ENCODE results near the gene PPID. TPM values are rescaled to one million over a fixed set of nuclear protein-coding genes. Genes with fewer than 3 reads are reported as not detected.

The PPID gene
- total and polyA plus RNA-seq, 9 of the 15 experiments (the other 6 are each of a cell fraction or from before 2014, with no cell fraction given): 46.5 to 160 (median 98.6) TPM

DNA sequence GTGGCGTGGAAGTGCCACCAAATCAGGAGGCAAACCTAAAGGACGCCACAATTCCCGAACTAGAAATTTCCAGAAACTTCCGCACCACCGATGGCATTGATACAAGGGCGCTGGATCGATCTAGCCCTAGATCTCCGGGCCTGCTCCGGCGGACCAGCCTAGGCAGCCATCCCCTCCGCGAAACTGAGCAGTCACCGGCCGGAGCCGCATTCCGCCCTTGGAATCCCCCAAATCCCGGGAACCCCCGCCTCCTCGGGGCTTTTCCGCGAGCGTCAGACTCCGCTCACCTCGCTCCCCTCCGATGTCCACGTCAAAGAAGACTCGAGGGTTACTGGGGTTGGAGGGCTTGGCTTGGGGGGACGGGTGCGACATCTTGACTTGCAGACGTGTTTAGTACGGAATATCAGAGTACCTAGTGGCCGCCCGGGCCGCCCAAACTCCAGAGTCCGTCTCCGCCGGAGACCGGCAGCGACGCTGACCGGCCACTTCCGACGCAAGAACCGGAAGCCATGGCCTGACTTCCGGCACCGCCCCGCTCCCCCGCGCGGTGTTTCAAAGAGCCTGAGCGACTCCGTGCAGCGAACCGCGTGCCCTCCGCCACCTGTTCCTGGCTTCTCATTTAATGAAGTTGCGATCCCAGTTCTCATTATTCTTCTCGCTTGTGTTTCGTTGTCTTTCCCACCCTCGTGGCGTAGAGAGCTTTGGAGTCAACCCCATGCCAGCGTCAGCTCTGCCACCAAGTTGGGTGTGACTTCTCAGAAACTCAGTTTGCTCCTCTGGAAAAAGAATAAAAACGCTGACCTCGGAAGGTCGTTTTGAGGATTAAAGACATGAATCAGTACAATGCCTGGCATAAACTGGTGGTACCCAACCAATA is at the start of gene PPID (continued):
- peak; percentile 70 for TF ChIP-seq CREM (IDR thresholded peaks at IDR 0.05; ENCODE audit: low read depth)
- no peak for TF ChIP-seq ZNF785 (CRISPR knock-in tag; IDR thresholded peaks at IDR 0.05)
- TF ChIP-seq, protein P1, sequence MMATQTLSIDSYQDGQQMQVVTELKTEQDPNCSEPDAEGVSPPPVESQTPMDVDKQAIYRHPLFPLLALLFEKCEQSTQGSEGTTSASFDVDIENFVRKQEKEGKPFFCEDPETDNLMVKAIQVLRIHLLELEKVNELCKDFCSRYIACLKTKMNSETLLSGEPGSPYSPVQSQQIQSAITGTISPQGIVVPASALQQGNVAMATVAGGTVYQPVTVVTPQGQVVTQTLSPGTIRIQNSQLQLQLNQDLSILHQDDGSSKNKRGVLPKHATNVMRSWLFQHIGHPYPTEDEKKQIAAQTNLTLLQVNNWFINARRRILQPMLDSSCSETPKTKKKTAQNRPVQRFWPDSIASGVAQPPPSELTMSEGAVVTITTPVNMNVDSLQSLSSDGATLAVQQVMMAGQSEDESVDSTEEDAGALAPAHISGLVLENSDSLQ (IDR thresholded peaks at IDR 0.05): peak; percentile 53; the same call in 1 of the 2 replicates
- TF ChIP-seq EGR1 (conservative IDR thresholded peaks at IDR 0.05): peak; percentile 41
- no peak for TF ChIP-seq ZZZ3 (IDR thresholded peaks at IDR 0.05)
- peak; percentile 60; the same call in 1 of the 2 replicates for TF ChIP-seq JUN (IDR thresholded peaks at IDR 0.05; ENCODE audit: borderline replicate concordance, low read depth, low read length)
- TF ChIP-seq JUN (CRISPR knock-in tag; IDR thresholded peaks at IDR 0.05; ENCODE audit: borderline replicate concordance): no peak
- TF ChIP-seq NEUROD1 (IDR thresholded peaks at IDR 0.05; ENCODE audit: borderline replicate concordance, low read depth, low read length, partially characterized antibody): peak; percentile 23
- TF ChIP-seq, protein P2, sequence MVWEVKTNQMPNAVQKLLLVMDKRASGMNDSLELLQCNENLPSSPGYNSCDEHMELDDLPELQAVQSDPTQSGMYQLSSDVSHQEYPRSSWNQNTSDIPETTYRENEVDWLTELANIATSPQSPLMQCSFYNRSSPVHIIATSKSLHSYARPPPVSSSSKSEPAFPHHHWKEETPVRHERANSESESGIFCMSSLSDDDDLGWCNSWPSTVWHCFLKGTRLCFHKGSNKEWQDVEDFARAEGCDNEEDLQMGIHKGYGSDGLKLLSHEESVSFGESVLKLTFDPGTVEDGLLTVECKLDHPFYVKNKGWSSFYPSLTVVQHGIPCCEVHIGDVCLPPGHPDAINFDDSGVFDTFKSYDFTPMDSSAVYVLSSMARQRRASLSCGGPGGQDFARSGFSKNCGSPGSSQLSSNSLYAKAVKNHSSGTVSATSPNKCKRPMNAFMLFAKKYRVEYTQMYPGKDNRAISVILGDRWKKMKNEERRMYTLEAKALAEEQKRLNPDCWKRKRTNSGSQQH (CRISPR knock-in tag; IDR thresholded peaks at IDR 0.05): peak; percentile 57; the same call in 1 of the 2 replicates
- TF ChIP-seq, protein P3, sequence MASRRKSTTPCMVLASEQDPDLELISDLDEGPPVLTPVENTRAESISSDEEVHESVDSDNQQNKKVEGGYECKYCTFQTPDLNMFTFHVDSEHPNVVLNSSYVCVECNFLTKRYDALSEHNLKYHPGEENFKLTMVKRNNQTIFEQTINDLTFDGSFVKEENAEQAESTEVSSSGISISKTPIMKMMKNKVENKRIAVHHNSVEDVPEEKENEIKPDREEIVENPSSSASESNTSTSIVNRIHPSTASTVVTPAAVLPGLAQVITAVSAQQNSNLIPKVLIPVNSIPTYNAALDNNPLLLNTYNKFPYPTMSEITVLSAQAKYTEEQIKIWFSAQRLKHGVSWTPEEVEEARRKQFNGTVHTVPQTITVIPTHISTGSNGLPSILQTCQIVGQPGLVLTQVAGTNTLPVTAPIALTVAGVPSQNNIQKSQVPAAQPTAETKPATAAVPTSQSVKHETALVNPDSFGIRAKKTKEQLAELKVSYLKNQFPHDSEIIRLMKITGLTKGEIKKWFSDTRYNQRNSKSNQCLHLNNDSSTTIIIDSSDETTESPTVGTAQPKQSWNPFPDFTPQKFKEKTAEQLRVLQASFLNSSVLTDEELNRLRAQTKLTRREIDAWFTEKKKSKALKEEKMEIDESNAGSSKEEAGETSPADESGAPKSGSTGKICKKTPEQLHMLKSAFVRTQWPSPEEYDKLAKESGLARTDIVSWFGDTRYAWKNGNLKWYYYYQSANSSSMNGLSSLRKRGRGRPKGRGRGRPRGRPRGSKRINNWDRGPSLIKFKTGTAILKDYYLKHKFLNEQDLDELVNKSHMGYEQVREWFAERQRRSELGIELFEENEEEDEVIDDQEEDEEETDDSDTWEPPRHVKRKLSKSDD (conservative IDR thresholded peaks at IDR 0.05; ENCODE audit: low read length): no peak
- TF ChIP-seq, protein P4, sequence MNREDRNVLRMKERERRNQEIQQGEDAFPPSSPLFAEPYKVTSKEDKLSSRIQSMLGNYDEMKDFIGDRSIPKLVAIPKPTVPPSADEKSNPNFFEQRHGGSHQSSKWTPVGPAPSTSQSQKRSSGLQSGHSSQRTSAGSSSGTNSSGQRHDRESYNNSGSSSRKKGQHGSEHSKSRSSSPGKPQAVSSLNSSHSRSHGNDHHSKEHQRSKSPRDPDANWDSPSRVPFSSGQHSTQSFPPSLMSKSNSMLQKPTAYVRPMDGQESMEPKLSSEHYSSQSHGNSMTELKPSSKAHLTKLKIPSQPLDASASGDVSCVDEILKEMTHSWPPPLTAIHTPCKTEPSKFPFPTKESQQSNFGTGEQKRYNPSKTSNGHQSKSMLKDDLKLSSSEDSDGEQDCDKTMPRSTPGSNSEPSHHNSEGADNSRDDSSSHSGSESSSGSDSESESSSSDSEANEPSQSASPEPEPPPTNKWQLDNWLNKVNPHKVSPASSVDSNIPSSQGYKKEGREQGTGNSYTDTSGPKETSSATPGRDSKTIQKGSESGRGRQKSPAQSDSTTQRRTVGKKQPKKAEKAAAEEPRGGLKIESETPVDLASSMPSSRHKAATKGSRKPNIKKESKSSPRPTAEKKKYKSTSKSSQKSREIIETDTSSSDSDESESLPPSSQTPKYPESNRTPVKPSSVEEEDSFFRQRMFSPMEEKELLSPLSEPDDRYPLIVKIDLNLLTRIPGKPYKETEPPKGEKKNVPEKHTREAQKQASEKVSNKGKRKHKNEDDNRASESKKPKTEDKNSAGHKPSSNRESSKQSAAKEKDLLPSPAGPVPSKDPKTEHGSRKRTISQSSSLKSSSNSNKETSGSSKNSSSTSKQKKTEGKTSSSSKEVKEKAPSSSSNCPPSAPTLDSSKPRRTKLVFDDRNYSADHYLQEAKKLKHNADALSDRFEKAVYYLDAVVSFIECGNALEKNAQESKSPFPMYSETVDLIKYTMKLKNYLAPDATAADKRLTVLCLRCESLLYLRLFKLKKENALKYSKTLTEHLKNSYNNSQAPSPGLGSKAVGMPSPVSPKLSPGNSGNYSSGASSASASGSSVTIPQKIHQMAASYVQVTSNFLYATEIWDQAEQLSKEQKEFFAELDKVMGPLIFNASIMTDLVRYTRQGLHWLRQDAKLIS (CRISPR knock-in tag; IDR thresholded peaks at IDR 0.05): peak; percentile 76
- peak; percentile 92 for TF ChIP-seq KLF1 (tag; IDR thresholded peaks at IDR 0.05)
- peak; percentile 94 for TF ChIP-seq GABPB1 (CRISPR knock-in tag; IDR thresholded peaks at IDR 0.05)
- TF ChIP-seq, protein P5, sequence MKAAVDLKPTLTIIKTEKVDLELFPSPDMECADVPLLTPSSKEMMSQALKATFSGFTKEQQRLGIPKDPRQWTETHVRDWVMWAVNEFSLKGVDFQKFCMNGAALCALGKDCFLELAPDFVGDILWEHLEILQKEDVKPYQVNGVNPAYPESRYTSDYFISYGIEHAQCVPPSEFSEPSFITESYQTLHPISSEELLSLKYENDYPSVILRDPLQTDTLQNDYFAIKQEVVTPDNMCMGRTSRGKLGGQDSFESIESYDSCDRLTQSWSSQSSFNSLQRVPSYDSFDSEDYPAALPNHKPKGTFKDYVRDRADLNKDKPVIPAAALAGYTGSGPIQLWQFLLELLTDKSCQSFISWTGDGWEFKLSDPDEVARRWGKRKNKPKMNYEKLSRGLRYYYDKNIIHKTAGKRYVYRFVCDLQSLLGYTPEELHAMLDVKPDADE (conservative IDR thresholded peaks at IDR 0.05; ENCODE audit: control insufficient read depth, low read depth, low read length): peak; percentile 78
- TF ChIP-seq TEAD4 (IDR thresholded peaks at IDR 0.05; ENCODE audit: low read length): peak; percentile 29; the same call in 1 of the 2 replicates
- TF ChIP-seq TEAD4 (CRISPR knock-in tag; IDR thresholded peaks at IDR 0.05; ENCODE audit: borderline replicate concordance): no peak
- TF ChIP-seq ZNF696 (CRISPR knock-in tag; conservative IDR thresholded peaks at IDR 0.05): no peak
